HG03469 (cell line): ENCODE measurements around the gene IKBIP.
"Not testable (repeated sequence)": the region's sequence is repeated elsewhere in the genome, so short reads cannot be mapped to it uniquely, and the experiment has no call there.

Experiments
- ATAC-seq: cut with Tn5 transposase; IDR thresholded peaks from one replicate; pipeline ENCODE4 v1.9.1; 2021; ENCODE audit warnings: mild to moderate bottlenecking, moderate library complexity, moderate number of reproducible peaks; ENCODE audit not compliant: unreplicated experiment

The IKBIP gene

GRCh38 chr12:98644712-98645571 lies at the start of gene IKBIP, which contains the start of gene APAF1:
IKBIP (minus strand) TSS chr12:98644788; CDS start chr12:98644701, 87 bp downstream.
APAF1 (plus strand) TSS chr12:98645290; CDS start chr12:98648360, 3,070 bp downstream.
- peak; percentile 82 for ATAC-seq

DNA sequence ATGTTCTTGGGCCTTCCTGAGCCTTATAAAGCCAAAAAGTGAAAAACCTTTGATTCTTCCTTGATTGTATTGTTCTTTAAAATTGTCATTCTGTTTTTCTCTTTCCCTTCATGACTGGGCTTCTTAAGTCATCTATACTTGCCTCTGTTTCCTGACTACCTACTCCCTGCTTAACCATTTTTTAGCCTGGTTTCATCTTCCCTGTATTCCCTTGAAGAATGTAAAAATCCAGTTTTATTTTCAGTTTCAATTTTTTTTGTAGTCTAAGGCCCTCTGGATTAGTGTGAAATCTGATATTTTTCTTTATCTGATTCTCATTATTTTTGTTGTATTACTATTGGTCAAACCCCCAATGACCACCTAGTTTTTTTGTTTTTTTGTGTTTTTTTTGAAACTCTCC lies 46.8 kb upstream of the IKBIP start:
- no peak for ATAC-seq

DNA sequence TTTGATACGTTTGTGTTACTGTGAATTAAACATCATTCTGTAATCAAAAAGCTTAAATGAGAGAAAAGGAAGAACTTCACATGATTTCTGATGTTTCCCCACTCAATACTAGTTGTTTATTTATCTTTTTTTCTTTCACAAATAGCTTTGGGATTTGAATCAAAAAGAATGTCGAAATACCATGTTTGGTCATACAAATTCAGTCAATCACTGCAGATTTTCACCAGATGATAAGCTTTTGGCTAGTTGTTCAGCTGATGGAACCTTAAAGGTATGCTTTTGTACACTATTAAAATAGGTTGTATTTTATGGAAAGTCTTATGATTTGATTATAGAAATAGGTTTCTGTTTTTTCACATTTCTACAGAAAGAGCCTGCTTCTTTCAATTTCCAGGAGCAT lies 42.0 kb upstream of the IKBIP start:
- ATAC-seq: no peak

GRCh38 chr12:98684199-98684598 lies 39.6 kb upstream of the IKBIP start:
- ATAC-seq: no peak

DNA sequence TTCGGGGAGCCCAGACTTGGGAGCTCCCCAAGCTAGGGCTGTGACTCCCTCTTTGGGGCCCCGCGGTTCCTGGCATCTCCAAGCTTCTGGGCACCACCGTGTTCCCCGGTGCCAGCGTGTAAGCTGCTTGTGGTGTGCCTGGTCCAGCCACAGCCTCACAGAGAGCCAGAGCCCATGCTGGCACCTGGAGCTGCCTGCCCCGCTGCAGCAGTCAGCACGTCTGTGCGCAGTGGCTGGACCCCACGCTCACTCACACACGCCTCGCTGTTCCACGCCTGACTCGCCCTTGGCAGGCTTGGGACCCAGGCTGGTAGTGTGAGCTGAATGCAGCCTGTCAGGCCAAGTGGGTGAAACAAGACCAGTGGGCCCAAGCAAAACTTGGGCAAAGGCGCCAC lies 35.0 kb upstream of the IKBIP start:
- no peak for ATAC-seq

GRCh38 chr12:98678946-98679610 lies 34.5 kb upstream of the IKBIP start:
- no peak for ATAC-seq

DNA sequence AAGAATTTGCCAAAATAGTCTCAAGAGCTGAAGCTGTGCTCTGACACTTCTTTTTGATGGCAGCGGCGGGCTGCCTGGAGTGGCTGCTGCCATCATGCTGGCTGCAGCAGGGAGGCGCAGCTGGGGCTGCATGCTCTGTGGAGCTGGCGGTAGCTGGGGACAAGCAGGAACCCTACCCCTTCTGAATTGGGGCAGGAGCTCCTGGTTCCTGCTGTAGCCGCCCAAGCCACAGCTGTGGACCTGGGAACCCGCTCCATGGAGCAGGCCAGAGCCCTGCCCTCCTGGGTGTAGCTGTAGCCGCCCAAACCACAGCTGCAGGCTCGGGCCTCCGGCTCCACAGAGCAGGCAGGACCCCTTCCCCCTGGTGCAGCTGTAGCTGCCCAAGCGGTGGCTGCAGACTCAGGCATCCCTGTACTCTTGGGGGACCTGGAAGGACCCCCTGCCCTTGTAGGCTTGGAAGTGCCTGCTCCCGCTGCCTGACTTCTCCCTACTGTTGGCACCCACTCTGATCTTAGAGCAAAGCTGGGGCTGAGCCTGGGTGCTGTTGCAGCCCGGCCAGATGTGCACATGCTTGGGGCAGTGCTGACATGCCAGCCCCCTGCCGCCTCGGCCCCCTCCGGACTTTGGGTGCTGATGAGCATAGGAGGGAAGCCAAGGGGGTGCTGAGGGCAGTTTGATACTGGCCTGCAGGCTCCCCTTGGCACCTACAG lies 33.8 kb upstream of the IKBIP start:
- no peak for ATAC-seq

DNA sequence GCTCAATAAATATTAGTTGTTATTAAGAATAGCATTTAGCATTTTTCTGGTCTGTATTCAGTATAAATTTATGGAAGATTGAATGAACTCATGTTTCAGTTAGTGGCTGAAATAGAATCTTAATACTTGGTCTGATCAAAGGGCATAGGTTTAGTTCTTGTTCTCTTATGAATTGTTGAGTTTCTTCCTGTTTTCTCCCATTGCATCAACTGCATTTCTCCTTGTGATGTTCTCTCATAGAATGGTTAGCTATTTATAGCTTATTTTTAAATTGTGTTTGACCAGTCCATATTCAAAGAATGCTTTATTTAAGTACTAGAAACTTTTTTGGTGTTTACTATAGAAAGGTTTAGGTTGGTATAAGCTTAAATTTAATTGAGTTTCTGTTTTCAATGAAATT lies 30.3 kb upstream of the IKBIP start:
- ATAC-seq: no peak

GRCh38 chr12:98671459-98671858 lies 26.9 kb upstream of the IKBIP start:
- no peak for ATAC-seq

- ATAC-seq: no peak
Observed at GRCh38 chr12:98669751-98670150, 25.2 kb upstream of the IKBIP start.

DNA sequence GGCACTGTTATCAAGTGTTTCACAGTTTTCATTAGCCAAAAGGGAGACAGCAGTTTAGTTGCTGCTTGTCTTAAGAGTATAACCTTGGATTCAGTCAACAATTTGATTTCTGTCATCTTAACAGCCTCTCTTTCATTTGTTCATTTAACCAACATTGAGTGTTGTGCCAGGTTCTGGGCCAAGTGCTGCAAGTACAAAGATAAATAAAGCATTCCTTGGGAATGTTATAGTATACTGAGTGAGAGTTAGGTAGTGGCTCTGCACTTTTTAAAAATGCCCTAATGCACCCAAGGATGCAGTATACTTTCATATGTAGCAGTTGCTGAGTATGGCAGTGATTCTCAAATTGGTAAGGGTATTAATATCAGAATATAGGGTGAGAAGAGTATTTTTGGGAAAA lies 15.9 kb upstream of the IKBIP start:
- ATAC-seq: no peak

- ATAC-seq: no peak
Observed at GRCh38 chr12:98656289-98657101, 11.9 kb upstream of the IKBIP start.

- ATAC-seq: no peak
Observed at GRCh38 chr12:98653866-98654493, 9.4 kb upstream of the IKBIP start.

DNA sequence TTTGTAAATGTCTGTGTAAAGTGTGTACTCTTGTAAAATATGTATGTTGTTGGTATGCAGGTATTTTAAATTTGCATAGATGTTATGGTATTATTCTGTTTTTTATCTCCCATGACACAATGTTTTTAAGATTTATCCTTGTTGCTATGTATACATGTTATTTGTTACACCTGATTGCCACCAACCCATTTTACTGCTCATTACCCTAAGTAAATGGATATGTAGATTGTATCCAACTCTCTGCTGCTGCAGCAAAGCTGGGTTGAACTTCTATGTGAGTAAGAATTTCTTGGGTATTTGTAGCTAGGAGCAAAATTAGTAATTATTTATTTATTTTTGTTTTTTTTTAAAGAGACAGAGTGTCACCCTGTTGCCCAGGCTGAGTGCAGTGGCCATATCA lies 6.7 kb upstream of the IKBIP start:
- no peak for ATAC-seq

- no peak for ATAC-seq
Observed at GRCh38 chr12:98646294-98647090, 1.9 kb upstream of the IKBIP start.

DNA sequence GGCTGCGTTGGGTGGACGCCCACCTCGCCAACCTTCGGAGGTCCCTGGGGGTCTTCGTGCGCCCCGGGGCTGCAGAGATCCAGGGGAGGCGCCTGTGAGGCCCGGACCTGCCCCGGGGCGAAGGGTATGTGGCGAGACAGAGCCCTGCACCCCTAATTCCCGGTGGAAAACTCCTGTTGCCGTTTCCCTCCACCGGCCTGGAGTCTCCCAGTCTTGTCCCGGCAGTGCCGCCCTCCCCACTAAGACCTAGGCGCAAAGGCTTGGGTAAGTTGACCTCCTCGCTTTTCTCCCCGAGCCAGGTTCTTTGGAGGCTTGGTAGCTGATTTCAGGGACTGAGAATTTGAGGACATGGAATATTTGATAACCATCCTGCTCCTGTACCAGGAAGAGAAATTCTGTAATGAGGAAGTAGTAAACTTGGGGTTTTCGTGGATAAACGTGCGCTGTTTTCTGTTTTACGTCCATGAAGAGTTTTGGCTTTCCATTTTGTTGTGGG lies 1.0 kb upstream of the IKBIP start:
- no peak for ATAC-seq

GRCh38 chr12:98644433-98644711 lies 216 bp downstream of the IKBIP start:
- peak; percentile 6 for ATAC-seq

GRCh38 chr12:98642801-98643200 lies 1.8 kb downstream of the IKBIP start:
- ATAC-seq: not testable (repeated sequence)

DNA sequence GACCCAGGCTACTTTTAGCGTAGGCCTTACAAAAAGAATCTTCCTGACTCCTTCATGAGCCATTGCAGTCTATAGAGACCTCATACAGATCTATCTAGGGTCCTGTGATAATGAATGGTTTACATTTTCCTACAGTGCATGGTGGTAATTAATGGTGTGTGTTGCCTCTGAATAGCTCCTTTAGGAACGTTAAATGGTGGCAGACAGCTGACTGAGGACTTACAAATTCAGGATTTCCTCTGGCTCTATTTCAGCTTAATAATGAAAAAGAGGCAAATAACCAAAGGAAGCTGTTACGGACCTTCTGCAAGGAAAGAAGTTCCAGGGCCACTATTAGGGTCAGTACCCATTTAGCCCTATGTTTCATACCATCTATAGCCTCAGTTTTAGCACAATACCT lies 5.1 kb downstream of the IKBIP start:
- ATAC-seq: no peak

DNA sequence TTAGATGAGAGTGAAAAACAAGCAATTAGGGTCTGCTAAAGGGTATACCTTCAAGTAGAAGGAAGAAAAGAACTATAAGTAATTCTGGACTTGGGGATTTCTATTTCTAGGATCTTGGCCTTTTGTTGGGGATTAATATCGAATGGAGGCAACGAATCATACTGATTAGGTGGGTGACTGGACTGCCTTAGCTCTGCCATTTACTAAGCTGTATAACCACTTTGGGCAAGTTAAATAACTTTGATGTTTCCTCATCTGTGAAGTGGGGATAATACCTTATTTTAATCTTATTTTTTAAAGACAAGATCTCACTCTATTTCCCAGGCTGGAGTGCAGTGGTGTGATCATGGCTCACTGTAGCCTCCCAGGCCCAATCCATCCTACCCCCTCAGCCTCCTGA lies 6.6 kb downstream of the IKBIP start:
- no peak for ATAC-seq
